ENCODE data around the gene E2F6.

The E2F6 gene

GRCh38 chr2:11457935-11458334 is 8.0 kb downstream of the E2F6 start:
- WGBS: 84% methylated on average over 1 of the region's 1 CpG

GRCh38 chr2:11456251-11456650 is 9.7 kb downstream of the E2F6 start:
- Histone ChIP-seq H3K27ac (ENCODE audit: low read depth, low read length) (no peak overlapping the region), H3K9me3 (ENCODE audit: insufficient read depth, low read depth, low read length) (no peaks in the 10 kb centered on the region), H3K36me3 (ENCODE audit: insufficient read depth, low read length) (peaks cover 40% of the 10 kb centered on the region), H3K9ac (ENCODE audit: low read depth, low read length) (no peak overlapping the region), H3K27me3 (ENCODE audit: insufficient read depth, low read length) (no peaks in the 10 kb centered on the region), H3K4me1 (ENCODE audit: insufficient read depth, low read length) (no peaks in the 10 kb centered on the region), H3K4me3 (ENCODE audit: low read length) (no peak overlapping the region)
- 96% methylated on average over 3 of the region's 3 CpGs for WGBS

More at GRCh38 chr2:11457935-11458334, 8.0 kb downstream of the E2F6 start:
- Histone ChIP-seq H3K4me1 (ENCODE audit: insufficient read depth, low read length) (no peaks in the 10 kb centered on the region), H3K36me3 (ENCODE audit: insufficient read depth, low read length) (peaks cover 28% of the 10 kb centered on the region), H3K27ac (ENCODE audit: low read depth, low read length) (no peak overlapping the region), H3K9ac (ENCODE audit: low read depth, low read length) (no peak overlapping the region), H3K27me3 (ENCODE audit: insufficient read depth, low read length) (no peaks in the 10 kb centered on the region), H3K4me3 (ENCODE audit: low read length) (no peak overlapping the region), H3K9me3 (ENCODE audit: insufficient read depth, low read depth, low read length) (no peaks in the 10 kb centered on the region)

- no peaks in the 10 kb centered on the region for H3K4me1 ChIP-seq (ENCODE audit: insufficient read depth, low read length)
- H3K27ac ChIP-seq (ENCODE audit: low read depth, low read length): no peak overlapping the region
- no peak overlapping the region for H3K4me3 ChIP-seq (ENCODE audit: low read length)
- H3K27me3 ChIP-seq (ENCODE audit: insufficient read depth, low read length): no peaks in the 10 kb centered on the region
- no peaks in the 10 kb centered on the region for H3K9me3 ChIP-seq (ENCODE audit: insufficient read depth, low read depth, low read length)
- H3K36me3 ChIP-seq (ENCODE audit: insufficient read depth, low read length): peaks cover 55% of the 10 kb centered on the region
- no peak overlapping the region for H3K9ac ChIP-seq (ENCODE audit: low read depth, low read length)
- WGBS: 93% methylated on average over 6 of the region's 6 CpGs
Measured at GRCh38 chr2:11454824-11455223, 11.1 kb downstream of the E2F6 start.

GRCh38 chr2:11450791-11451190 is 15.2 kb downstream of the E2F6 start:
- no peak overlapping the region for H3K27ac ChIP-seq (ENCODE audit: low read depth, low read length)
- no peaks in the 10 kb centered on the region for H3K27me3 ChIP-seq (ENCODE audit: insufficient read depth, low read length)
- H3K36me3 ChIP-seq (ENCODE audit: insufficient read depth, low read length): peaks cover 87% of the 10 kb centered on the region
- no peak overlapping the region for H3K9ac ChIP-seq (ENCODE audit: low read depth, low read length)
- H3K9me3 ChIP-seq (ENCODE audit: insufficient read depth, low read depth, low read length): no peaks in the 10 kb centered on the region
- no peaks in the 10 kb centered on the region for H3K4me1 ChIP-seq (ENCODE audit: insufficient read depth, low read length)
- WGBS: 94% methylated on average over 2 of the region's 2 CpGs
- no peak overlapping the region for H3K4me3 ChIP-seq (ENCODE audit: low read length)

- Histone ChIP-seq H3K4me3 (ENCODE audit: low read length) (no peak overlapping the region), H3K9me3 (ENCODE audit: insufficient read depth, low read depth, low read length) (peaks cover 8% of the 10 kb centered on the region; the same call in 1 of the 2 replicates), H3K9ac (ENCODE audit: low read depth, low read length) (no peak overlapping the region), H3K4me1 (ENCODE audit: insufficient read depth, low read length) (no peaks in the 10 kb centered on the region), H3K27ac (ENCODE audit: low read depth, low read length) (no peak overlapping the region), H3K36me3 (ENCODE audit: insufficient read depth, low read length) (peaks cover 85% of the 10 kb centered on the region), H3K27me3 (ENCODE audit: insufficient read depth, low read length) (no peaks in the 10 kb centered on the region)
- 71% methylated on average over 14 of the region's 14 CpGs for WGBS
Measured at GRCh38 chr2:11446733-11447248, 19.2 kb downstream of the E2F6 start.

- Histone ChIP-seq H3K4me1 (ENCODE audit: insufficient read depth, low read length) (no peaks in the 10 kb centered on the region), H3K9ac (ENCODE audit: low read depth, low read length) (no peak overlapping the region), H3K27me3 (ENCODE audit: insufficient read depth, low read length) (no peaks in the 10 kb centered on the region), H3K36me3 (ENCODE audit: insufficient read depth, low read length) (peaks cover 84% of the 10 kb centered on the region), H3K4me3 (ENCODE audit: low read length) (no peak overlapping the region), H3K27ac (ENCODE audit: low read depth, low read length) (no peak overlapping the region), H3K9me3 (ENCODE audit: insufficient read depth, low read depth, low read length) (peaks cover 14% of the 10 kb centered on the region; the same call in 1 of the 2 replicates)
- 96% methylated on average over 4 of the region's 4 CpGs for WGBS
Measured at GRCh38 chr2:11444737-11445136, 21.2 kb downstream of the E2F6 start.

- WGBS: 98% methylated on average over 9 of the region's 9 CpGs
- peaks cover 47% of the 10 kb centered on the region for H3K36me3 ChIP-seq (ENCODE audit: insufficient read depth, low read length)
- H3K4me3 ChIP-seq (ENCODE audit: low read length): no peak overlapping the region
- H3K4me1 ChIP-seq (ENCODE audit: insufficient read depth, low read length): no peaks in the 10 kb centered on the region
- no peak overlapping the region for H3K9ac ChIP-seq (ENCODE audit: low read depth, low read length)
- no peak overlapping the region for H3K27ac ChIP-seq (ENCODE audit: low read depth, low read length)
- no peaks in the 10 kb centered on the region for H3K27me3 ChIP-seq (ENCODE audit: insufficient read depth, low read length)
- H3K9me3 ChIP-seq (ENCODE audit: insufficient read depth, low read depth, low read length): peaks cover 28% of the 10 kb centered on the region
Measured at GRCh38 chr2:11438555-11439080, 27.3 kb downstream of the E2F6 start.

- peaks cover 43% of the 10 kb centered on the region for H3K36me3 ChIP-seq (ENCODE audit: insufficient read depth, low read length)
- H3K4me1 ChIP-seq (ENCODE audit: insufficient read depth, low read length): no peaks in the 10 kb centered on the region
- no peaks in the 10 kb centered on the region for H3K27me3 ChIP-seq (ENCODE audit: insufficient read depth, low read length)
- 92% methylated on average over 5 of the region's 5 CpGs for WGBS
- peaks cover 28% of the 10 kb centered on the region for H3K9me3 ChIP-seq (ENCODE audit: insufficient read depth, low read depth, low read length)
- H3K4me3 ChIP-seq (ENCODE audit: low read length): no peak overlapping the region
- no peak overlapping the region for H3K9ac ChIP-seq (ENCODE audit: low read depth, low read length)
- no peak overlapping the region for H3K27ac ChIP-seq (ENCODE audit: low read depth, low read length)
Measured at GRCh38 chr2:11437602-11438001, 28.4 kb downstream of the E2F6 start.

GRCh38 chr2:11435036-11435435 is 30.9 kb downstream of the E2F6 start:
- WGBS: 93% methylated on average over 8 of the region's 8 CpGs
- Histone ChIP-seq H3K4me3 (ENCODE audit: low read length) (no peak overlapping the region), H3K36me3 (ENCODE audit: insufficient read depth, low read length) (peaks cover 20% of the 10 kb centered on the region)

GRCh38 chr2:11434443-11434842 is 31.5 kb downstream of the E2F6 start:
- no peaks in the 10 kb centered on the region for H3K4me1 ChIP-seq (ENCODE audit: insufficient read depth, low read length)
- no peak overlapping the region for H3K4me3 ChIP-seq (ENCODE audit: low read length)
- H3K27ac ChIP-seq (ENCODE audit: low read depth, low read length): no peak overlapping the region
- no peak overlapping the region for H3K9ac ChIP-seq (ENCODE audit: low read depth, low read length)
- H3K27me3 ChIP-seq (ENCODE audit: insufficient read depth, low read length): no peaks in the 10 kb centered on the region
- peaks cover 15% of the 10 kb centered on the region for H3K36me3 ChIP-seq (ENCODE audit: insufficient read depth, low read length)
- peaks cover 15% of the 10 kb centered on the region for H3K9me3 ChIP-seq (ENCODE audit: insufficient read depth, low read depth, low read length)
- WGBS: 94% methylated on average over 7 of the region's 7 CpGs

More at GRCh38 chr2:11435036-11435435, 30.9 kb downstream of the E2F6 start:
- Histone ChIP-seq H3K9ac (ENCODE audit: low read depth, low read length) (no peak overlapping the region), H3K27me3 (ENCODE audit: insufficient read depth, low read length) (no peaks in the 10 kb centered on the region), H3K4me1 (ENCODE audit: insufficient read depth, low read length) (no peaks in the 10 kb centered on the region), H3K27ac (ENCODE audit: low read depth, low read length) (no peak overlapping the region), H3K9me3 (ENCODE audit: insufficient read depth, low read depth, low read length) (peaks cover 21% of the 10 kb centered on the region)

GRCh38 chr2:11433822-11434221 is 32.1 kb downstream of the E2F6 start:
- Histone ChIP-seq H3K9me3 (ENCODE audit: insufficient read depth, low read depth, low read length) (peaks cover 9% of the 10 kb centered on the region), H3K27ac (ENCODE audit: low read depth, low read length) (no peak overlapping the region), H3K36me3 (ENCODE audit: insufficient read depth, low read length) (peaks cover 9% of the 10 kb centered on the region), H3K27me3 (ENCODE audit: insufficient read depth, low read length) (no peaks in the 10 kb centered on the region), H3K4me1 (ENCODE audit: insufficient read depth, low read length) (no peaks in the 10 kb centered on the region), H3K9ac (ENCODE audit: low read depth, low read length) (no peak overlapping the region), H3K4me3 (ENCODE audit: low read length) (no peak overlapping the region)
- 91% methylated on average over 2 of the region's 5 CpGs for WGBS

- Histone ChIP-seq H3K4me3 (ENCODE audit: low read length) (no peak overlapping the region), H3K4me1 (ENCODE audit: insufficient read depth, low read length) (no peaks in the 10 kb centered on the region), H3K36me3 (ENCODE audit: insufficient read depth, low read length) (no peaks in the 10 kb centered on the region), H3K9ac (ENCODE audit: low read depth, low read length) (no peak overlapping the region), H3K27ac (ENCODE audit: low read depth, low read length) (no peak overlapping the region), H3K27me3 (ENCODE audit: insufficient read depth, low read length) (no peaks in the 10 kb centered on the region), H3K9me3 (ENCODE audit: insufficient read depth, low read depth, low read length) (no peaks in the 10 kb centered on the region)
- WGBS: 92% methylated on average over 5 of the region's 5 CpGs
Measured at GRCh38 chr2:11430729-11431128, 35.2 kb downstream of the E2F6 start.

Measured in HUES64 (cell line).